Hematopoietic multipotent progenitor cell treated with erythropoietin and hydrocortisone succinate and interleukin-3 and kit ligand, for 17 days (in vitro differentiated cells): ENCODE data around the gene CHMP6.

Source experiments
- DNase-seq: peaks from one replicate; pipeline ENCODE4 v3.0.0-alpha.2; 2015; ENCODE audit warnings: low spot score

The CHMP6 gene

DNA sequence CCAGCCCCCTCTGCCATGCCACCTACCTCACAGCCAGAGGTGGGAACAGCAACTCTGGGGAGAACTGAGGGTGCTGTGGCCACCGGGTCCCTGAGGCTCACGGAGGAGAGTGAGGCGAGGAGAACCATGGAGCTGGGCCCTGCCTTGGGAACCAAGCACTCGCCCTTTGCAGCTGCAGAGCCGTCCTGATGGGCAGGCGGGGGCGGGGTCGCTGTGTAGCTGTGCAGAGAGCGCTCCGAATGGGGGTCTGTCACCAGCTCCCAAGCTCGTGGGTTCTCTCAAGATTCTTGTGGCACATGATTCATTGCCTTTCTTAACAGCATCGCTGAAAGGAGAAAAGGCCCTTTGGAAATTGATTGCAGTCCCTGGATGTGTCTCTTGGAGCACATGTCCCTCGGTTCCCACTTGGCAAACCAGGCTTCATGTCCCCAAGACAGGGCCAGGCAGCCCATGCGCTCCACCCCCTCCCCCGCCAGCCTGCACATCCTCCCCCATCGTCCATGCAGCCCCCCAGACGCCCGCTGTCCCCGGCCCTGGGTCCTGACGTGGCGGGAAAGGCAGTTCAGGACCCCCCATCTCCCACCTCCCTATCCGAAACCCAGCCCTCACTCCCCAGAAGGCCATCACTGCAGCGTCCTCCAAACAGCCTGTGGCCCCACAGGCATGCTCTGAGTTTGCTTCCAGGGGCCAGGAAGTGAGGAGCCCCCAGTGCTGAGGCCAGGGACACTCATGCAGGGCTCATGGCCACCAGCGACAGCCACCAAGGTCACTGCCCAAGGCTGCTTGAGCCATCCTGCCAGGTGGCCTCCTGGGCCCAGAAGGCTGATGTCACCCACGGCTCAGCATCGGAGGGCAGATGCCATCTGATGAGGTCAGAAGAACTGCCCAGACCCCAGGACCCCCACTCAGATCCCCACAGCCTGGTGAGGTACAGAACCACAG, 20.6 kb upstream of the CHMP6 start:
- no peak for DNase-seq

DNA sequence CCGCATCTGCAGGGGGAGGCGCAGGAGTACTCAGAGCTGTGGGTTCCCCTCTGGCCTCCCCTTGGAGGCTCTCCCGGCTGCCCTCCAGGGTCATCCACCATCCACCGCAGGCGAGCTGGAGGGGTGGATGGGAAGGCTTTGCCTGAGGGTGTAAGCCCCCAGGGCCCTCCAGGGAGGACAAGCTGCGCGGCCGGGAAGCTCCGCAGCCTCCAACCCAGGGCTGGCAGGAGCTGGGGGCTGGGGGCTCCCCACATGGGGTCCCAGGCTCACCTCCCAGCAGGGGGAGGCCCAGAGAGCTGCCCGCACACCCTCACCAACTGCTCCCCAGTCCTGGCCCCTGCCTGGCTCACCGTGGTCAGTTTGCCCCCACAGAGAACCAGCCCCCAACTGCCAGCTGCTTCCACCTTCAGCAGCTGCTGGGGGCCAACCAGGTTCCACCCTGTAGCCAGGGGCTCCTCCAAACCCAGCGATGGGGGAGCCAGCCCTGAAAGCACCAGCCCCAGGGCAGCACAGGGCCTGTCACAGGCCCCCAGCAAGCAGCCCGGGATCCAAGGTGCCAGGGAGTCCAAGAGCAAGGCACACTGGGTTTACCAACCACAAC, 19.8 kb upstream of the CHMP6 start:
- DNase-seq: no peak

DNA sequence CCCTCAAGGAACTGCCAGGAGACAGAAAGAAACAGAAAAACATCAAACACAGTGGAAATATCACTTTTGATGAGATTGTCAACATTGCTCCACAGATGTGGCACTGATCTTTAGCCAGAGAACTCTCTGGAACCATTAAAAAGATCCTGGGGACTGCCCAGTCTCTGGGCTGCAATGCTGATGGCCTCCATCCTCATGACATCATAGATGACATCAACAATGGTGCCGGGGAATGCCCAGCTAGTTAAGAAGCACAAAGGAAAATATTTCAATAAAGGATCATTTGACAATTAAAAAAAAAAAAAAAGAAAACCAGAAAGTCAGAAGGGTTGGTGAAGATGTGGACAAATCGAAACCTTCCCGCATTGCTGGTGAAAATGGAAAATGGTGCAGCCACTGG, 14.9 kb upstream of the CHMP6 start:
- DNase-seq: no peak

DNA sequence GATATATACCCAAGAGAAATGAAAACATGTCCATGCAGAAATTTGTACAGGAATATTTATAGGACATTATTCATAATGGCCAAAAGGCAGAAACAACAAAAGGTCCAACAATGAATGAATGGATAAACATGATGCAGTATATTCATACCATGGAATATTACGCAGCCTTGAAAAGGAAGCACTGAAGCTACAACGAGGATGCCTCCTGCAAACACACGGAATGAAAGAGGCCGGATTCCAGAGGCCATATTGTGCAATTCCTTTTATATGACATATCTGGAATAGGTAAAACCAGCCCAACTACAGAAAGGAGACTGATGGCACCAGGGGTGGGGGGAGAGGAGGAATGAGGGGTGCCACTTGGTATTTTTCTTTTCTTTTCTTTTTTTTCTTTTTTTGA, 14.5 kb upstream of the CHMP6 start:
- no peak for DNase-seq

DNA sequence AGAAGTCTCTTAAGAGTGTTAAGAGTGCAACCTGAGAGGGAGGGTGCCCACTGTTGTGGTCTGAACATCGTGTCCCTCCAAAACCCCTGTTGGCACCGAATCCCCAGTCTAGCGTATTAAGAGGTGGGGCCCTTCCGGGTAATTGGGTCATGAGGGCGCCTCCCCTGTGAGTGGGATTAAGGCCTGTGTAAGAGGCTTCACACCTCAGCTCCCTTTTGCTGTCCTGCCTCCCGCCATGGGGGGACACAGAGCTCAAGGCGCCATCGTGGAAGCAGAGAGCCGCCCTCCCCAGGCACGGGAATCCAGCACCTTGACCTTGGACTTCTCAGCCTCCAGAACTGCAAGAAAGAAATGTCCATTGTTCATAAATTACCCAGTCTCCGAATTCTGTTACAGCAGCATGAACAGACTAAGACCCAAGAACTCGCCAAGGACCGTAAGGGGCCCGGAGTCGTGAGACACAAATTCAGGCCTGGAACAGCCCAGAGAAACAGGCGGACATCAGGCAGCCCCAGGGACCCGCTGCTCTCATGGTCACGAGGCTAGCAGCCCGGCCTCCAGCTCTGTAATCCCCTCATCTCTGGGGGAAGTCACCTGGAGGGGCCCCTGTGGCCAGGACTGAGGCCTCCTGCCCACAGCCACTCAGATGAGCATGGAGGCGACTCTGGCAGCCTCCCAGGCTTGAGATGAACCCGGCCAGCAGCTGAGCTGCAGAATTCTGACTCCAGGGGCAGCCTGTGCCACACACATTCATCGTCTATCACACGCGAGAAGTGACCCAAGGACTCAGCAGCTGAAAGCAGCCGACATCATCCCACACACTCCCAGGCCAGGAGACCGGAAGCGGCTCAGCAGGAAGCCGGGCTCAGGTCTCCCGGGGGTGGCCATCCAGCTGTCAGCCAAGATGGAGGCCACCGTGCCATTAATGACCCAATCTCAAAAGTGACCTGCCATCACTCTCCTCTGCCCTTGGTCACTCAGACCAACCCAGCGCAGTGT, 12.8 kb upstream of the CHMP6 start:
- no peak for DNase-seq

DNA sequence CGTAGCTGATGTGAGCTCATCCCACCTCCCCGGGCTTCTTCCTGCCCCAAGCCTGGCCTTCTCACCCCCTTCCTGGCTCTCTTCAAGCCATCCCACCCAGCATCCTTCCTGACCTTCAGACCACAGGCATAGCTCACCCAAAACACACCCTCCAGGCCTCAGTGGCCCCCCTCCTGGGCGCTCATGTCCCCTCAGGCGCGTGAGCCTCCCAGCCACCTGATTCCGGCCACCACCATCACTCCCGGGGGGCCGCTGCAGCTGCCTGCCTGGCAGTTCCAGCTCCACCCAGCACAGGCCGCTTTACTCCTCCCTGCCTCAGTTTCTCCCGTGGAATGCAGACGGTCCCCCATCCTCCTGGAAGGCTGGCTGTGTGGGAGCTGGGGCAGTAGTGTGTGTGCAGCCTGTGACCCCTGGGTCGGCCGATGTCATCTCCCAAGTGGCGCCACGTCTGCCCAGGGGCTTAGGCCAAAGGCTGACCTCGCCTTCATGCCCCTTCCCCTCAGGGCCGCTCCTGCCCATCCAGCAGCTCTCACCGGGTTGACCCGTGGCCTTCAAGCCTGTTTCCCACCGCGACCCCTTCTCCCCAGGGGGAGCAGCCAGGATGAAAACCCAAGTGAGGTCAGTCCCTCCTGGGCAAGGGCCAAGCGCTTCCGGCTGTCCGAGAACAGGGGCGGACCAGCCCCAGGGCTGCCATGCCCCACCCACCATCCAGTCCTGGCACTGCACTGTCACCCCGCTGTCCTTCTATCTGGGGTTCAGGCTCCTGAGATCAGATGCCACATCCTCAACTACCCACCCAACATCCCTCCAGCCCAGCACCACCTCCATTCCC, 11.9 kb upstream of the CHMP6 start:
- DNase-seq: no peak

DNA sequence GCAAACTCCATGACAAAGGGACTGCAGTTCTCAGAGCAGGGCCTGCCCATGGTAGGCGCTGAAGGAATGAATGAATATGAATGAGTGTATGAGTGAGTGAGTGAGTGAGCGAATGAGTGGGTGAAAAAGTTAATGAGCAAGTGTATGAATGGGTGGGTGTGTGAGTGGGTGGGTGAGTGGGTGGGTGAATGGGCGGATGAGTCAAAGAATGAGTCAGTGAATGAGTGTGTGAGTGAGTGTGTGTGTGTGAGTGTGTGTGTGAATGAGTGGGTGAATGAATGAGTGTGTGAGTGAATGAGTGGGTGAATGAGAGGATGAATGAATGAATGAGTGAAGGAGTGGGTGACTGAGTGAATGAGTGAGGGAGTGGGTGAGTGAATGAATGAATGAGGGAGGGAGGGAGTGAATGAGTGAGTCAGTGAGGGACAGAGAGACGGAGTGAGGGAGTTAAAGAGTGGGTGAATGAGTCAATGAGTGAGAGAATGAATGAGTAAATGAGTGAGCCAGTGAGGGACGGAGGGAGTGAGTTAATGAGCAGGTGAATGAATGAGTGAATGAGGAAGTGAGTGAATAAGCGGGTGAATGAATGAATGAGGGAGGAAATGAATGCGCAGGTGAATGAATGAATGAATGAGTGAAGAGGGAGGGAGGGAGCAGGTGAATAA, 11.1 kb upstream of the CHMP6 start:
- no peak for DNase-seq

DNA sequence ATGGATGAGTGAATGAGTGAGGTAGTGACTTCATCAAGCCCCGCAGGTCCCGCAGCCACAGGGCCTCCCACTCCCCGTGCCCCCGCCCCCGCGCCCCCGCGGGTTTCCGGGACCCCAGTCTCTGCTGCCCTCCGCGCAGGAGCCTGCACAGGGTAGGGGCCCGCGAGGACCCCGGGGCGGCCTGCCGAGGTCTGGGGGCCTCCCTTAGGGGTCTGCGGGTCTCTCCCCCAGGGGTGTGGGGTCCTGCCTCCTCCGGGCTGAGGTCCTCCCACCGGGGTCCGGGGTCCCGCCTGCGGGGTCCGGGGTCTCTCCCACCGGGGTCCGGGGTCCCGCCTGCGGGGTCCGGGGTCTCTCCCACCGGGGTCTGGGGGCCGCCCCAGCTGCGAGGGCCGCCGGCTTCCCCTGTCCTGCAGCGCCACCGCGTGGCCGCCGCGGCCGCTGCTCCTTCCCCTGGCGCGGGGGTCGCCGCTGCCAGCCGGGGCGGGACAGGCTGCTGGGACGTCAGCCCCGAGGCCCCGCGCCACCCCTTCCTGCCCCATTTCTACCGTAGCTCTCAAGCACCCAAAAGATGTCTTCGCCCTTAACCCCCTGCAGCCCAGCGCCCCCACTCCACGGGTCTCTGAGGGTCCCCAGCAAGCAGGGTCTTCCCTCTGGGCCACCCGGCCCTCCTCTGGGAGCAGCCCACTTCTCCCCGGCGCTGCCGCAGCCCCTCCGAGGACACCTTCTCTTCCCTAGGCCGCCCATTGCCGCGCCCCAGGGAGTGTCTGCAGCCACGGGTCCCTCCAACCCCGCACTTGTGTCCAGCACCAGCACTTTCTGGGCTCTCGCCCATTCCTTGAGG, 10.4 kb upstream of the CHMP6 start:
- DNase-seq: no peak

DNA sequence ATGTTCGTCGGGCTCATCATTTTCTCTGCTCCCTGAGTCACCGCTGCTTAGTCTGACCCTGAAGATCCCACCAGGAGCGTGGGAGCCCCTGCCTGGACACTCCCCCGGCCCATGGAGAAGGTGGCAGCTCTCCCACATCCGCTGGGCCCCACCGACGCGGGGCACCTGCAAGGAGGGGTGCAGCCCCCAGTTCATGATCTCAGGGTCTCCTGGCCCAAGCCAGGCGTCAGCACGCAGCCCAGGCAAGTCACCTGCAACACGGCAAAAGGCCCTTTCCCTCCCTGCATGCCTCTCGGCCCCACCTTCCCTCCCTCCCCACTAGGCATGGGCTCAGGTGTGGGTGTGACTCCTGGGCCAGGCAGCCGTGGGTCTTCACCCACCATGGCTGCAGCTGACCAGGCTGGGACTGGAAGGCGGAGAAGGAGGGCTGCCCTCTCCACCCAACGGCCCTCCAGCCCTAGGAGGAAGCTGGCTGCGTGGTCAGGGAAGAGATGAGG, 9.7 kb upstream of the CHMP6 start:
- no peak for DNase-seq

DNA sequence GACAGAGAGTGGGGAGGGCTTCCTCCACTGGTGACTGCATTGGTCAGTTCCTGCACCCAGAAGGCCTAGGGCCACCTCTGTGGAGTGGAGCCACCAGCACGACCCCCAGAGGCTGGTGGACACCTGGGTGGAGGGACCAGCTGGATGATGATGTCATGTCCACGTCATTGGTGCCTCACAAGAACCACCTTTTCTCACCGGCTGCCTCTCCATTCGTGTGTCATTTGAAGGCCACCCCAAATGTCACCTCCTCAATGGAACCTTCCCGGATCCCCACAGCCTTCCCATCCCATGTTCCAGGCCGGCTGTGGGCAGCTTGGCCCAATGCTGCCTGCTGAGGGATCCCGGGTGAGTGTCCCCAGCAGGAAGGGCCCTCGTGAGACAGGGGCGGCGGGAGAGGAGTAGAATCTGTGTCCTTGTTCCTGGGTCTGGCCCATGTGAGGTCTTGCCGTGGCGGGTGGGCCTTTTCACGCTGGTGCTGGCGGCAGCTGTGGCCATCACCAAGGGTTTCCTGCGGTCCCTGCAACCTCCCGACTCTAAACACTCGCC, 9.1 kb upstream of the CHMP6 start:
- DNase-seq: no peak

DNA sequence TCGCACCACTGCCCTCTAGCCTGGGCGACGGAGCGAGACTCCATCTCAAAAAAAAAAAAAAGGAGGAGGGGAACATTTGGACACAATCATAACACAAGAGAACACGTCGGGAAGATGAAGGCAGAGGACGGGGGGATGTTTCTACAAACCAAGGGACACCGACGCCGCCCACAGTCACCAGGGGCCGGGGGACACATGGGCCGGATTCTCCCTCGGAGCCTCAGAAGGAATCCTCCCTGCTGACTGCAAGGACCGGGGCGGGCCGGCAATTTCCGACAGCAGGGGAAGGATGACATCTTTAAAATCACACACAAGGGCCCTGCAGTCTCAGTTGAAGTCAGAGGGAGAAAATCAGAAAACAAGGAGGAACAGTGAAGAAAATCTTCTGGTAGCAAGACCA, 8.1 kb upstream of the CHMP6 start:
- no peak for DNase-seq

DNA sequence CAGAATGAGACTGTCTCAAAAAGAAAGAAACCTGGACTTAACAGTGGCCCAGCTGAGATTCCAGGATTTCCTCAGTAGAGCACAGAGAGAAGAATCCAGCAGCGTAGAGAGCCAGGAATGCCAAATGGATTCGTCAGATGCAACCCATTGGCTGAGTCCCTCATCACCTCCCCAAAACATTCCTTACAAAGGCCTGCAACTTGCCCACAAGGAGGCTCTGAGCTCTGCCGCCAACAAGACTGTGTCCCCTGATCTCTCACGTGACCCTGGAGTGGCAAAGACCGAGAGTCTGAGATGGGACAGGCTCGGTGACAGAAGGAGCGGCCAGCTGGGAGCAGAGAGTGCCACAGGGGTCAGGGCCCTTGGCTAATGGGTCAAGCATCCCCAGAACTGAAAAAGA, 6.9 kb upstream of the CHMP6 start:
- no peak for DNase-seq

DNA sequence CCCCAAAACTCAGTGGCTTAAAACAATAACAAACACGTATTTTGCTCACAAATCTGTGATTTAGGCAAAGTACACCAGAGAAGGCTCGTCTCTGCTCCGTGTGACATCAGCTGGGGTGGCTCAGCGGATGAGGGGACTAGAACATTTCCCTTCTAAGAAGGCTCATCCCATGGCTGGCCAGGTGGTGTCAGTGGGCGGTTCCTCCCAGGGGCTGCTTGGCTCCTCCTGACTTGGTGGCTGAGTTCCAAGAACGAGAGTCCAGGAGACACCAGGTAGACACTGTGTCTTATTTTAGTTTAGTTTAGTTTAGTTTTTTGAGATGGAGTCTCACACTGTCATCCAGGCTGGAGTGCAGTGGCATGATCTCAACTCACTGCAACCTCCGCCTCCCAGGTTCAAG, 5.6 kb upstream of the CHMP6 start:
- DNase-seq: no peak

DNA sequence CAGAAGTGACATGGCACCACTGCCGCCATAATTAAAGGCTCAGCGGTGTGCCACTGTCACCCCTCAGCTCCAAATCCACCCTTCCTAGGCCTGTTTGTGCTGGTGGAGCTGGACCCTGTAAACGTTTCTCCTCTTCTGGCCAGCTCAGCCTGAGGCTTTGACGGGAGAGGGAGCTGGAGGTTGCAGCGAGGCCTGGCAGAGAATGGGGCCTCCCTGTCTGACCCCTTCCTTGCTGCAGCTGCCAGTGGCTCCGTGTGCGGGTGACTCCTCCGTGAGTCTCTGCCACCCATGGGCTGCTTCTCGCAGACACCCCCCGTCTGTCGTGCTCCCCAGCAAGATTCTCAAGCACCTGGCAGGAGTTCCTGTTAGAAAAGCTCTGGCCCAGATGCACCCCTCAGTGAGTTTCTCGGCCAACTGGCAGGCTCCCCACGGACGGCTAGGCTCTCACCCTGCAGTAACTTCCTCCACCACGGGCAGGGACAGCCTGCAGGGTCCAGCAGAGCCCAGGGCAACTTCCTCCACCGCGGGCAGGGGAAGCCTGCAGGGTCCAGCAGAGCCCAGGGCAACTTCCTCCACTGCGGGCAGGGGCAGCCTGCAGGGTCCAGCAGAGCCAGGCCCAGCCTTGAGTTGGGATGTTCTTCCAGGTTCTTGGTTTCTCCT, 4.7 kb upstream of the CHMP6 start:
- no peak for DNase-seq

DNA sequence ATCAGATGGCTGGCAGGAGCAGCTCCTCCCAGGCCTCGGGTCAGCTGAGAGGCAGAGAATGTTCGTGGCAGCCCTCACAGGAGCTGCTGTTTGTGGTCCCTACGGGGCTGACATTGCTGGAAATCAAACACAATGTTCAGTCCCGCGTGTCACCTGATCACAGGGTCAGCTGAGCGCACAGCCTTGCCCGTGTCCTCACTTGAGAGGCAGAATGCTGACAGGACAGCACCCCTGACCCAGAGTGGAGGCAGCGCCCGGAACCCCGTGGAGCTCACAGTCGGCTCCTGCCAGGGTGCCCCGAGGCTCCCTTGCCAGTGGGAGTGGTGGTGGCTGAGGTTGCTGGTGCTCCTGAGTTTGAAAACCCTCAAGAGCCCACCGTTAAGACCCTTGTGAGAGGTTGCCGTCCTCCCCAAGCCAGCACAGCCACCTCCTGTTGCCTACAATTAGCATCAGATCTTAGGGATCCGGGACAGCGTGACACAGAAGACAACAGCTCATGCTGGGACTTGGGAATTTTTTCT, 3.6 kb upstream of the CHMP6 start:
- no peak for DNase-seq

DNA sequence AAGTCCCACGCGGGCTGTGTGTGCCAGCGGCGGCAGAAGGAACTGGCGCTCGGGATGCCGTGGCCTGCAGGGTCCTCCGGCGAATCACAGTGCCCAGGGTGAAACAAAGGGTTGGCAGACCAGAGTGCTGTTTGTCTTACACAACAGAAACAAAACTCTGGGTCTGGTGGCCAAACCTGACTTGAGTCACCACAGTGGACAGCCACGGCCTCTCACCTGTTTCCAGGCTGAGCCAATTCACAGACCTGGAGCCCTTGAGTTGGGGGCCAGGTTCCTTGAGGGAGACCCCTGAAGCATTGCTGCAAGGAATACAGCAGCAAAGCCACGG, 2.1 kb upstream of the CHMP6 start:
- no peak for DNase-seq

DNA sequence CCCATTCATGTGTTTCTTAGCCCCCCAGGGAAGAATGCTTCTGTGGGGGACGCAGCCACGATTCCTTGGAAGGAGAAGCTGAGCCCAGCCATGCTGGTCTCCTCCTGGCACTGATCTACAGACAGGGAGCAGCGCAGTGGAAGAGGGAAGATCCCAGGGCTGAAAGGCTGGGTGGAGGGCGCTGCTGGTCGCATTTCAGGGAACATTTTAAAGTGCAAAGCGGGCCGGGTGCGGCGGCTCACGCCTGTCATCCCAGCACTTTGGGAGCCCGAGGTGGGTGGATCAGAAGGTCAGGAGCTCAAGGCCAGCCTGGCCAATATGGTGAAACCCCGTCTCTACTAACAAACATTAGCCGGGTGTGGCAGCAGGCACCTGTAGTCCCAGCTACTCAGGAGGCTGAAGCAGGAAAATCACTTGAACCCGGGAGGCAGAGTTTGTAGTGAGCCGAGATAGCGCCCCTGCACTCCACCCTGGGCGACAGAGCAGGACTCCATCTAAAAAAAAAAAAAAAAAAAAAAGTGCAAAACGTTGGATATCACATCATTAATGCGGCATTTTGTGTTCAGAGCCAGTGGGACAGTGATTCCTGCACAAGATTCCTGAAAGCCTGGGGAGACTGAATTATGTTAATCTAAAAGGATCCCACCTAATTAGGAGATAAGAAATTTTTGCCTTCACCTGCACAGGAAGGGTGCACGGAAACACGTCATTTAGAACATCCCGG, 558 bp upstream of the CHMP6 start:
- no peak for DNase-seq
